CD4-positive, alpha-beta T cell treated with Interferon alpha-2 for 1 hour (primary cell): ENCODE data around the gene ZP1.
"Not testable (repeated sequence)": the region's sequence is repeated elsewhere in the genome, so short reads cannot be mapped to it uniquely, and the experiment has no call there.

ENCODE experiments used
- DNase-seq, 2 donors: peaks; one replicate each; pipeline ENCODE4 v3.0.0-alpha.2; 2020 to 2022

ZP1 gene

GRCh38 chr11:60879971-60880588 lies 12.7 kb downstream of the ZP1 start:
- no peak for DNase-seq

- DNase-seq, result no peak
Observed at GRCh38 chr11:60880643-60881282, 13.4 kb downstream of the ZP1 start.

- DNase-seq, result peak; percentile 17 to 48
Observed at GRCh38 chr11:60887556-60887955, 20.2 kb downstream of the ZP1 start.

- DNase-seq, result no peak
Observed at GRCh38 chr11:60889869-60890311, 22.5 kb downstream of the ZP1 start.

- DNase-seq, result no peak
Observed at GRCh38 chr11:60890696-60891095, 23.4 kb downstream of the ZP1 start.

- DNase-seq, result no peak
Observed at GRCh38 chr11:60891103-60891741, 23.9 kb downstream of the ZP1 start.

- DNase-seq, result no peak
Observed at GRCh38 chr11:60895687-60896086, 28.3 kb downstream of the ZP1 start.

- DNase-seq, result no peak
Observed at GRCh38 chr11:60897496-60897895, 30.2 kb downstream of the ZP1 start.

- DNase-seq, result peak; percentile 34 to 65
Observed at GRCh38 chr11:60899046-60899936, 31.9 kb downstream of the ZP1 start.

GRCh38 chr11:60899977-60900376 lies 32.6 kb downstream of the ZP1 start:
- no peak for DNase-seq

GRCh38 chr11:60900673-60901404 lies 33.5 kb downstream of the ZP1 start:
- DNase-seq, result no peak

- no peak for DNase-seq
Observed at GRCh38 chr11:60902625-60903024, 35.3 kb downstream of the ZP1 start.

GRCh38 chr11:60905047-60905446 lies 37.7 kb downstream of the ZP1 start:
- DNase-seq, result no peak

- no peak for DNase-seq
Observed at GRCh38 chr11:60905551-60906113, 38.3 kb downstream of the ZP1 start.

GRCh38 chr11:60906132-60906972 lies 39.0 kb downstream of the ZP1 start, which contains the start of gene PRPF19:
Gene PRPF19 (minus strand): TSS chr11:60906585. CDS start chr11:60906382, 203 bp downstream.
- peak; percentile 97 to 99 for DNase-seq

GRCh38 chr11:60908803-60909202 lies 41.5 kb downstream of the ZP1 start:
- DNase-seq, result no peak

GRCh38 chr11:60909680-60910280 lies 42.4 kb downstream of the ZP1 start:
- DNase-seq, result not testable (repeated sequence)

GRCh38 chr11:60910281-60910687 lies 42.9 kb downstream of the ZP1 start:
- peak in 1 of 2 donors; percentile 63 for DNase-seq

GRCh38 chr11:60910711-60911380 lies 43.5 kb downstream of the ZP1 start:
- DNase-seq, result no peak
